ENCODE results near the gene FAM168A.

The FAM168A gene

DNA sequence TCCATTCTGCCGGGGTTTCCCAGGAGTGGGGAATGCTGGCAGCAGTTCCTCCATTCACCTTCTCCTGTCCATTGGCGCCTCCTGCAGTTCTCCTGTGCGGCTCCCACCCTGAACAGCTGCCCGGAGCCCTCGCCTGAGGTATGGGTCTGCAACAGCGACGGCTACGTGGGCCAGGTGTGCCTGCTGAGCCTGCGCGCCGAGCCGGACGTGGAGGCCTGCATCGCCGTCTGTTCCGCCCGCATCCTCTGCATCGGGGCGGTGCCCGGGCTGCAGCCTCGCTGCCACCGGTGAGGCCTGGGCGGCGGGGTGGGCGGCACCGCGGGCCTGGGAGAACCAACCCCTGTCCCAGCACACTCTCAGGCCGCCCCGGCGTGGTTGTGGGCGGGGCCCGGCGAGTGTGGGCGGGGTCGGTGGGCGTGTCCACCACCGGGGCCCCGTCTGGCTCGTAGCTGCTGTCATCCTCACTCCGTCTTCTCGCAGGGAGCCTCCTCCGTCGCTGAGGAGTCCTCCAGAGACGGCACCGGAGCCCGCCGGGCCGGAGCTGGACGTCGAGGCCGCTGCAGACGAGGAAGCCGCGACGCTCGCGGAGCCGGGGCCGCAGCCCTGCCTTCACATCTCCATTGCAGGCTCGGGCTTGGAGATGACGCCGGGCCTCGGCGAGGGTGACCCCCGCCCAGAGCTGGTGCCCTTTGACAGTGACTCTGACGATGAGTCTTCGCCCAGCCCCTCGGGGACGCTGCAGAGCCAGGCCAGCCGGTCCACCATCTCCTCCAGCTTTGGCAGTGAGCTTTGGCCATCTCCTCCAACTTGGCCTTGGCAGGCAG lies 235.7 kb downstream of the FAM168A start:
- DNase-seq, result peak; percentile 16

DNA sequence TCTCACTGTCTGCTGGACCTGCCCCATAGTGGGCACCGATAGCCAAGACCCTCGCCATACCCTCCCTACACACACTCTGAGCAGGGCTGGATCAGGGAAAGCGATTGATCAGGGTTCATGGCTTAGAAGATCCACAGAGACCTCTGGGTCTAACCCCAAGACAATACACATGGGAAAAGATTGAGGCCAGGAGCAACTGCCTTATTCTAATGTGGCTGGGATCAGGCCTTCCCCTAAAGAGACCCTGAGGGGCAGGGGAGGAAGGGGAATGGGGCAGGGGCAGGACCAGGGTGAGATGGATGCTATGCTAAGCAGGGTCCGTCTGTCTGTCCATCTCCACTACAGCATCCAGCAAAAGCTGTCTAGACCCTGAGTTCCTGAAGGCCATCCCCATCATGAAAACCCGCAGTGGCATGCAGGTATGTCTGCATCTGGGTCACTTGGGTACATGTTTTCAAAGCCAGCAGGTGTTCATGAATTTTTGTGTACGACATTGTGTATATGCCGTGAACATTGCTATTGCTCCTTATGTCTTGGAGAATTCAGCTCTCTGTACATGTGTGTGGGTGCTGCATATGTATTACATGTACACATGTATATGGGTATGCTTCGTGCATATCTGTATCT lies 237.1 kb downstream of the FAM168A start:
- no peak for DNase-seq

- peak; percentile 7 for DNase-seq
Observed at GRCh38 chr11:73359930-73360742, 237.8 kb downstream of the FAM168A start.

DNA sequence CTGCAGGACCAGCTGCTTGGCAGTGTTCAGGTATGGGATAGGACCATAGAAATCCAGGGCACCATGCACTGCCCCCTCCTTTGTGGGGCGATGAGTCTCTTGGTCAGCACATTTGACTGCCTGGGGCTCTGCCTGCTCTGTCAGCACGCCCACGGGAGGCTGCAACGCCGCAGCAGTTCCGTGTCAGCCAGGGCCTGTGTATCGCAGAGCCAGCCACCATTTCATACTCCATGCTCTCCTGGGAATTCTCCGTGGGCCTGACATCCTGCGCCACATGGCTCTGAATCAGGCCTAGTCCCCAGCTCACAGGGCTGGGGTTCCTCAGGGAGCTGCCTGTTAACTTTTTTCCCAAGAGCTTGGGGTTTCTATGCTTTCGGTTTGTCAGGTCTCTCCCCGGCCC lies 238.6 kb downstream of the FAM168A start:
- DNase-seq, result no peak

- no peak for DNase-seq
Observed at GRCh38 chr11:73358071-73358470, 239.8 kb downstream of the FAM168A start.

DNA sequence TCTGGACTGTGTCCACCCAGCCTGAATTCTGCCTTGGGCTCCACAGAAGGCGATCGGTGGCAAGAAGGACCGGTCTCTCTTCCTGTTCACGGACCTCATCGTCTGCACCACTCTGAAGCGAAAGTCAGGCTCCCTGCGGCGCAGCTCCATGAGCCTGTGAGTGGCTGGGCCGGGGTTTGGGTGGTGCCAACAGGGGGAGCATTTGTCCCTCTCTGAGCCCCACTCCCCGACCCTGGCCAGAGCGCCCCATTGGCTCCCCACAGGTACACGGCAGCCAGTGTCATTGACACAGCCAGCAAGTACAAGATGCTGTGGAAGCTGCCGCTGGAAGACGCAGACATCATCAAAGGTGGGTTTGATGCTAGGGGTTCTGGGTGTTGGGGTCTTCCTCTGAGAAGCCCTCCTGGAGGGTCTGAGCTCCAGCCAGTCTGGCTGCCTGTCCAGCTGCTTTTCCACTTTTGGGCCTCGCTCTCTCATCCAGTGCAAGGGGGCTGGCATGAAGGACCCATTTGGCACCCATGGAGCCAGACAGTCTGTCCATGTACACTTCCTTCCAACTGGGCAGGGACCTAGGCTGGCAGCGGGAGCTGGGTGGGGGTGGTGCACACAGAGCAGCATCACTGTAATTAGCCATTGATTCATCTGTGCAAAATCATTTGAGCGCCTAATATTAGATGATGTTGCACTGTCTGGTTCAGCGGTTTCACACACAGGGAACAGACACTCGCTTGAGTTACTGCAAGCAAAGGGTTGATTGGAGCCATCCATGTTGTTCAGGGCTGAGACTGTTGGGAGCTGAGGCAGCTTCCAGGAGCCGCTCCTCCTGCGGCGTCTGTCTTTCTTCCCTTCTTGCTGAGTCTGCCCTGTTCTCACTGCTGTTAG lies 240.7 kb downstream of the FAM168A start:
- DNase-seq, result no peak

DNA sequence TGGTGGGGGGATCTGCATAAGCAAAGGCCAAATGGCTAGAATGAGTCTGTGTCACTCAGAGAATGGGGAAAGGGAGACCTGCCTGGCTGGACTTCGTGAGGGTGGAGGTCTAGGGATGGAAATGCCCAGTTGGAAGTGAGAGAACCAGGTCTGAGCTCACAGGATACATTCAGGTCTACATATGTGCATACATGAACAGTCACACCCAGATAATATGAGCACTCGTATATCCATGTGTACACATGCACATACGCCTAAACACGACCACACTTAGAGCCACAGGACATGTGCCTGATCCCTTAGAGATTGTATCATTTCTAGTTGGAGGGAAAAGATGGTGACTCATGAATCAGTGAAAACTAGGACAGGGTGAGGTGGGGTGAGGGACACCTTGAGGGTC lies 242.8 kb downstream of the FAM168A start:
- DNase-seq, result no peak

- no peak for DNase-seq
Observed at GRCh38 chr11:73353422-73353821, 244.5 kb downstream of the FAM168A start.

DNA sequence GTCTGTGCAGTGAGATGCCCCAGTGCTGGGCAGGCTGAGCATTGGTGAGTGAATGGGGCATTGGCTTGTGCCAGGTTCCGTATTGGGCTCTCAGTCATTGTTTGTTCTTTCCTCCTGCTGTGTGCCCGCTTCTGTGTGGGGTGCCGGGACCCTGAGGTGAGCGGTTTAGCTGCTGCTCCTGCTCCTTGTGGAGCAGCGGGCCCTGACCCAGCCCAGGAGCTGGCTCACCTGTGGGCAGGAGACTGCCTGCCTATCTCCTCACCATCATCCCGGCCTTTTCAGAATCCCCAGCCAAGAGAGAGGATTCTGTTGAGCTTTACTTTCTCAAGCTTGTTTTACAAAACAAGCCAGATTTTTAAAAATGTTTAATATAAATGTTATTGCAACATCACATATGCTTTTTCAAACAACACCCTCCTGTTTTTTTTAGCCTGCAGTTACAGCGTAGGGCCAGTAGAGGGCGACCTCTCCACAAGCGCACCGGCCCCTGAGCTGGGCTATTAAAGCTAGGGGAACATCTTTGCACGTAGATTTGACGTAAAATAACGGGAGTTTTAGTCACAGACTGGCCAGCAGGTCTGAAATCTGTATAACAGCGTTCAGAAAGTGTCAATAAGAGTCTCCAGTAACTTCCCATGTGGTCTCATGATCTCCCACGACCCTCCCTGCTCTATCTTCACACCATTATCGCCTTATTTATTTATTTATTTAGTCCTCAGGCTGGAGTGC lies 246.8 kb downstream of the FAM168A start:
- peak; percentile 68 for DNase-seq
